GM23338 (cell line): ENCODE measurements around the gene CD22. TPM values are rescaled to one million over a fixed set of nuclear protein-coding genes. Genes with fewer than 3 reads are reported as not detected.

Source experiments
- ATAC-seq: fragments of 200-7000 bp; cut with Tn5 transposase; 3 replicates; pipeline ENCODE4 v1.9.1; 2020
- DNase-seq: peaks from one replicate; pipeline ENCODE4 v3.0.0-alpha.2; 2015; ENCODE audit warnings: low spot score
- H2AFZ ChIP-seq: fragments of 200-600 bp; sonication (generic); 2 replicates; pipeline ENCODE4 v1.8.0; 2016; ENCODE audit warnings: antibody characterized with exemption, mild to moderate bottlenecking, moderate library complexity
- H3F3A ChIP-seq: fragments of 200-600 bp; sonication (generic); replicated peaks from 2 replicates; pipeline ENCODE4 v1.8.0; 2017; ENCODE audit warnings: antibody characterized with exemption, mixed run types, low read depth
- H3K27ac ChIP-seq: fragments of 200-600 bp; sonication (generic); 2 replicates; pipeline ENCODE4 v1.6.1; 2016; ENCODE audit warnings: low read depth
- H3K27me3 ChIP-seq: fragments of 200-600 bp; sonication (generic); 2 replicates; pipeline ENCODE4 v1.8.0; 2016; ENCODE audit warnings: mild to moderate bottlenecking, mixed run types, moderate library complexity; ENCODE audit not compliant: insufficient read depth
- H3K36me3 ChIP-seq: fragments of 200-600 bp; sonication (generic); 2 replicates; pipeline ENCODE4 v1.8.0; 2016; ENCODE audit warnings: mild to moderate bottlenecking; ENCODE audit not compliant: insufficient read depth
- H3K4me1 ChIP-seq: fragments of 200-600 bp; sonication (generic); 2 replicates; pipeline ENCODE4 v1.8.0; 2016; ENCODE audit warnings: mild to moderate bottlenecking, moderate library complexity; ENCODE audit not compliant: insufficient read depth
- H3K4me2 ChIP-seq: fragments of 200-600 bp; sonication (generic); 2 replicates; pipeline ENCODE4 v1.7.1; 2017; ENCODE audit warnings: mixed run types
- H3K4me3 ChIP-seq: fragments of 200-600 bp; sonication (generic); 2 replicates; pipeline ENCODE4 v1.6.1; 2016; ENCODE audit warnings: mixed run types
- H3K79me2 ChIP-seq: fragments of 200-600 bp; sonication (generic); replicated peaks from 2 replicates; pipeline ENCODE4 v1.8.0; 2017; ENCODE audit warnings: mild to moderate bottlenecking; ENCODE audit not compliant: insufficient read depth
- H3K9me2 ChIP-seq: fragments of 200-600 bp; sonication (generic); 2 replicates; pipeline ENCODE4 v1.8.0; 2017; ENCODE audit not compliant: insufficient read depth
- H4K20me1 ChIP-seq: fragments of 200-600 bp; sonication (generic); replicated peaks from 2 replicates; pipeline ENCODE4 v1.8.0; 2017; ENCODE audit warnings: mild to moderate bottlenecking; ENCODE audit not compliant: insufficient read depth
- H3K27ac Mint-ChIP-seq: 2 replicates; pipeline ENCODE4 v1.8.0; 2020; ENCODE audit warnings: inconsistent platforms, mild to moderate bottlenecking, moderate library complexity, mixed read lengths
- H3K27me3 Mint-ChIP-seq: 3 replicates; pipeline ENCODE4 v1.8.0; 2022; ENCODE audit warnings: low read depth, mild to moderate bottlenecking, moderate library complexity, mixed read lengths, inconsistent platforms; ENCODE audit not compliant: insufficient read depth, poor library complexity
- H3K36me3 Mint-ChIP-seq: 3 replicates; pipeline ENCODE4 v1.8.0; 2021; ENCODE audit warnings: low read depth, mild to moderate bottlenecking, inconsistent platforms, moderate library complexity, mixed read lengths
- H3K4me1 Mint-ChIP-seq: 3 replicates; pipeline ENCODE4 v1.8.0; 2020; ENCODE audit warnings: mild to moderate bottlenecking, inconsistent platforms, mixed read lengths
- H3K4me3 Mint-ChIP-seq: 3 replicates; pipeline ENCODE4 v1.8.0; 2021; ENCODE audit warnings: moderate library complexity, mild to moderate bottlenecking, inconsistent platforms, mixed read lengths
- H3K9me3 Mint-ChIP-seq: 3 replicates; pipeline ENCODE4 v1.8.0; 2020; ENCODE audit warnings: moderate library complexity, mild to moderate bottlenecking, inconsistent platforms, mixed read lengths
- CREB1 ChIP-seq: fragments of 250-450 bp; sonication (Bioruptor Pico); IDR thresholded peaks from 2 replicates; pipeline ENCODE4 v1.5.0; 2020; ENCODE audit warnings: low read depth, mild to moderate bottlenecking, moderate library complexity
- CTCF ChIP-seq, 2 experiments: fragments of 200-600 bp in 1 of 2; sonication (generic) in 1 of 2; conservative IDR thresholded peaks; 2 replicates each; pipeline versions ENCODE4 v1.5.1 to v1.6.1; 2016 to 2017; ENCODE audit warnings: antibody characterized with exemption in 2 of 2, low read depth in 2 of 2, mild to moderate bottlenecking in 2 of 2, moderate library complexity in 1 of 2
- ETS1 ChIP-seq: IDR thresholded peaks from 2 replicates; pipeline ENCODE4 v1.6.1; 2016; ENCODE audit warnings: antibody characterized with exemption
- EZH2 ChIP-seq: fragments of 200-600 bp; sonication (generic); IDR thresholded peaks from one replicate; pipeline ENCODE4 v1.8.0; 2017; ENCODE audit warnings: antibody characterized with exemption, mild to moderate bottlenecking, low read depth; ENCODE audit not compliant: unreplicated experiment
- EZH2phosphoT487 ChIP-seq: fragments of 200-600 bp; sonication (generic); IDR thresholded peaks from one replicate; pipeline ENCODE4 v1.8.1; 2018; ENCODE audit warnings: antibody characterized with exemption; ENCODE audit not compliant: unreplicated experiment
- JUNB ChIP-seq: IDR thresholded peaks from one replicate; pipeline ENCODE4 v1.6.1; 2016; ENCODE audit warnings: antibody characterized with exemption; ENCODE audit not compliant: unreplicated experiment
- NANOG ChIP-seq: IDR thresholded peaks from 2 replicates; pipeline ENCODE4 v1.6.1; 2016; ENCODE audit warnings: antibody characterized with exemption, borderline replicate concordance
- ZNF462 ChIP-seq: fragments of 250-450 bp; sonication (Bioruptor Pico); IDR thresholded peaks from 2 replicates; pipeline ENCODE4 v1.5.0; 2020; ENCODE audit warnings: mild to moderate bottlenecking, moderate library complexity
- polyA plus RNA-seq: library from polyadenylated mRNA; unstranded; fragments of >200 nt; fragmentation: Nextera tagmentation; extraction: Ambion mirVana; gene quantifications from 2 replicates; pipeline ENCODE4 v1.2.1, GENCODE V29; 2016
- total RNA-seq: library from RNA; depleted of rRNA; stranded (reverse); fragments of >200 nt; shearing (Covaris generic); gene quantifications from 2 replicates; pipeline ENCODE4 v1.2.3, GENCODE V29; 2014

Gene CD22
- total and polyA plus RNA-seq, 2 experiments from 2014 or later: 0.10 to 0.32 TPM

- ATAC-seq (no peak), DNase-seq (no peak)
- no peaks in the 10 kb centered on the region for H3F3A ChIP-seq
- no peak overlapping the region for H3K4me3 Mint-ChIP-seq
- no peak overlapping the region for H2AFZ ChIP-seq
- peaks cover 65% of the 10 kb centered on the region for H3K9me3 Mint-ChIP-seq
- no peaks in the 10 kb centered on the region for H3K27me3 Mint-ChIP-seq
- no peaks in the 10 kb centered on the region for H3K79me2 ChIP-seq
- TF ChIP-seq EZH2phosphoT487 (no peak), CTCF (conservative IDR thresholded peaks at IDR 0.05; ENCODE audit: low read depth in 2 of 2) (no peak), CREB1 (CRISPR knock-in tag) (no peak), JUNB (no peak), ETS1 (no peak), NANOG (no peak), ZNF462 (CRISPR knock-in tag) (no peak), EZH2 (no peak)
- H4K20me1 ChIP-seq: no peaks in the 10 kb centered on the region
- H3K9me2 ChIP-seq: no peaks in the 10 kb centered on the region; the same call in 1 of the 2 replicates
- H3K27ac Mint-ChIP-seq: no peak overlapping the region
- no peaks in the 10 kb centered on the region for H3K27me3 ChIP-seq
- no peaks in the 10 kb centered on the region for H3K4me1 ChIP-seq
- no peaks in the 10 kb centered on the region for H3K4me1 Mint-ChIP-seq
- no peak overlapping the region for H3K4me2 ChIP-seq
- no peak overlapping the region for H3K4me3 ChIP-seq
- peaks cover 13% of the 10 kb centered on the region; the same call in 2 of the 3 replicates for H3K36me3 Mint-ChIP-seq
- H3K36me3 ChIP-seq: peaks cover 8% of the 10 kb centered on the region; the same call in 1 of the 2 replicates
- H3K27ac ChIP-seq: no peak overlapping the region
Observed at GRCh38 chr19:35383536-35383935, 54.5 kb downstream of the CD22 start.
